Fibroblast of villous mesenchyme (primary cell): Measurements from ENCODE around the gene TRAF3. TPM values are rescaled to one million over a fixed set of nuclear protein-coding genes. Genes with fewer than 3 reads are reported as not detected.

Source experiments
- DNase-seq: peaks from one replicate; pipeline ENCODE4 v3.0.0-alpha.2; 2010; ENCODE audit warnings: low read depth
- H3K4me3 ChIP-seq: 2 replicates; pipeline ENCODE4 v1.5.1; 2011; ENCODE audit warnings: low read depth, mild to moderate bottlenecking, low read length
- CTCF ChIP-seq: IDR thresholded peaks from 2 replicates; pipeline ENCODE4 v1.5.1; 2012; ENCODE audit warnings: low read depth, mild to moderate bottlenecking, low read length; ENCODE audit not compliant: insufficient read depth
- total RNA-seq: library from RNA; depleted of rRNA; stranded (reverse); fragments of >200 nt; gene quantifications from 2 replicates; pipeline ENCODE4 v1.2.3, GENCODE V29; 2012

The TRAF3 gene
- total RNA-seq, 1 donor, result 30.7 TPM

GRCh38 chr14:102909911-102910310, 132.7 kb downstream of the TRAF3 start:
- no peak for DNase-seq
- no peak overlapping the region for H3K4me3 ChIP-seq
- TF ChIP-seq CTCF, result no peak

GRCh38 chr14:102910442-102910841, 133.2 kb downstream of the TRAF3 start:
- H3K4me3 ChIP-seq, result no peak overlapping the region
- no peak for DNase-seq
- no peak for TF ChIP-seq CTCF

GRCh38 chr14:102911541-102911951, 134.3 kb downstream of the TRAF3 start:
- no peak for DNase-seq
- TF ChIP-seq CTCF, result no peak
- no peak overlapping the region for H3K4me3 ChIP-seq

GRCh38 chr14:102911991-102912761, 134.9 kb downstream of the TRAF3 start:
- DNase-seq, result no peak
- no peak for TF ChIP-seq CTCF
- H3K4me3 ChIP-seq, result no peak overlapping the region

DNA sequence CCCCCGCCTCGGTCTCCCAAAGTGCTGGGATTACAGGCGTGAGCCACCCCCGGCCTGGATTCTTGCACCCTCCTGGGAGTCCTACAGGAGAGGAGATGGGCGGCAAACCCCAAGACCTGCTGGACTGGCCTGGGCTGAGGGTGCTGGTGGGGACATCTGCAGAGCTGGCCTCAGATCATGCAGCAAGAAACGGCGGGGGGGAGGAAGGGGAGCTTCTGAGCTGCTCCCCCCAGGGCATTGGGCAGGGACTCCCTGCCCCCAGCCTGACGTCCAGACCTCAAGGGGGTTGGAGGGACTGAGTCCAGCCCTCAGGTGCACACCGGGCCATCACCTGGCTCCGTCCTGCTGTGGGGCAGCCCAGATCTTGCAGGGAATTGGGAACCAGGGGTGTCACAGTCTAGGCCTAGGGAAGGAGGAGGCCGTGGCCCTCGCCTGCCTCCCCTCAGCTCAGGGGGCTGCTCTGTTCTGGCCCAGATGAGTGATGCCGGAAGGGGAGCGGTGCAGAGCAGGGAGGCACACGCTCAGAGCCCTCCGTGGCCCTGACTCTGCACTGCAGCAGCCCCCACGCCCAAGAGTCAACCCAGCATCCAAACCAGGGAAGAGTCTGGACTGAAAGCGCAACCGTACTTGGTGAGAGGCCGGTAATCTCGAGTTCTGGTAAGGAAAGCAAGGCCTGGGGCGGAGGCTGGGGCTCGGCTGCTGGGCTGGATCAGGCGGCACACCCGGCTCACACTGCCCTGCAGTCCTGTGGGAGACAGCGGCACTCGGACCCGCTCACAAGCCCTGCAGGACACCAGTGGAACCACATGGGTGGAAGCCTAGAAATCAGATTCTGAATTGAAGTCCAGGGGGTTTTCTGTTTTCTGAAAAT, 136.3 kb downstream of the TRAF3 start:
- no peak for TF ChIP-seq CTCF
- DNase-seq, result no peak
- no peak overlapping the region for H3K4me3 ChIP-seq

- DNase-seq, result no peak
Observed at GRCh38 chr14:102914474-102915291, 137.4 kb downstream of the TRAF3 start.

More at GRCh38 chr14:102914474-102915291, 137.4 kb downstream of the TRAF3 start:
- no peak for TF ChIP-seq CTCF
- no peak overlapping the region for H3K4me3 ChIP-seq
